GM19043 (cell line): ENCODE results near the gene CCL26.
"Not testable (repeated sequence)": the region's sequence is repeated elsewhere in the genome, so short reads cannot be mapped to it uniquely, and the experiment has no call there.

Experiments used
- ATAC-seq: cut with Tn5 transposase; IDR thresholded peaks from one replicate; pipeline ENCODE4 v1.9.1; 2021; ENCODE audit warnings: low read depth; ENCODE audit not compliant: unreplicated experiment

CCL26 gene

DNA sequence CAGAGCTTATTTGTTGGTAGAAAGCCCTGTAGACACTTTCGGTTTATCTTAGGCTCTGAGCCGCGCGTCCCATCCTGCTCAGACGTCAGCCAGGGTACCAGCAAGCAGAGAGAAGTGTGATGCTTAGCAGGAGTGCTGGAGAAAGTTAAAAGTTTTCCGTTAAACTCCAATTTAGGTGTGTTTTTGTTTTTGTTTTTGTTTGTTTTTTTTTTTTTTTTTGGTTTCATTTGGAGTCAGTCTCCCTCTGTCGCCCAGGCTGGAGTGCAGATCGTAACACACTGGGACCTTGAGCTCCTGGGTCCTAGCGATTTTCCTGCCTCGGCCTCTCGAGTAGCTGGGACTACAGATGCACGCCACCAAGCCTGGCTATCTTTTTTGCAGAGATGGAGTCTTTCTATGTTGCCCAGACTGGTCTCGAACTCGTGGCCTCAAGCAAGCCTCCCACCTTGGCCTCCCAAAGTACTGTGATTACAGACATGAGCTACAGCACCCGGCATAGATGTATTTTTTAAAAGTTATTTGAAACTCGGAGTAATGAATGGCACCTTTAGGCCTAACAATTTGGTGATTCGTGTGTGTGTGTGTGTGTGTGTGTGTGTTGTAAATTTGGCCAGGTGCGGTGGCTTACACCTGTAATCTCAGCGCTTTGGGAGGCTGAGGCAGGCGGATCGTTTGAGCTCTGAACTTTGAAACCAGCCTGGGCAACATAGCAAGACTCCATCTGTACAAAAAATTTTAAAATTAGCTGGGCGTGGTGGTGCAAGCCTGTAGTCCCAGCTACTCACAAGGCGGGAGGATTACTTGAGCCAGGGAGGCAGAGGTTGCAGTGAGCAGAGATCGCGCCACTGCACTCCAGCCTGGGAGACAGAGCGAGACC, 32.0 kb downstream of the CCL26 start:
- ATAC-seq: peak; percentile 32

DNA sequence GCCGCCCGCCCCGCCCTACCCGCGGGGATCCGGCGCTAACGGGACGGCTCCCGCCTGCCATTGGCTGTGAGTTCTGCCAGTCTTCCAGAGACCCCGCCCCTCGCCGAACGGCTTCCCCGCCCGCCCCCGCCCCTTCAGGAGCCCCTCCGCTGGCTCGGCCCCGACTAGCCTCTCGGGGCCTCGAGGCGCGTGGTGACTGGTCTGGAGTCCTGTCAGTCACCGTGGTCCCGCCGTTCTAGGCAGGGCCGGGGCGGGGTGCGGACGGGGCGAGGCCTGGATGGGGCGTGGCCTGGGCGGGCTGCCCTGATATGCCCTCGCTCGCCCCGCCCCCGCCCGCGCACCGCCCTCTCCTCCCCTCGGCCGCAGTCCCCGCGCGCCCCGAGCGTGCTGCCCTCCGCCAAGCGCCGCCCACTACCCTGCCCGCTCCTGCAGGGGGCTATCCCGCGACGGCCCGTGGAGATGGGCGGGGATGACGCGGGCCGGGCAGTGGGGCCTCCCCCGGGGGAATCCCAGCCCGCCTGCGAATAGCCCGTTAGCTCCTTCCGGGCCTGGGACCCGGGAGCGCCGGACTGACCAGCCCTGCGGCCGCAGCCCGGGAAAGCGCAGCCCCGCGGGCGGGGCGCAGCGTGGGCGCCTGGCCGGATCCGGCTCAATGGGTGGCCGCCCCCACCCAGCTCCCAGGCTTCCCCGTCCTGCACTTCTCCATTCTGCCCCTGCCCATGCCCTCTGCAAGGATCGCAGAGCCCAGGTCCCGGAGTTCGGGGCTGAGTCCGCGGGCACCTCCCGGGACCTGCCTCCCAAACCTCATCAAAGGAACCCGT, 32.8 kb downstream of the CCL26 start:
- ATAC-seq: peak; percentile 87

DNA sequence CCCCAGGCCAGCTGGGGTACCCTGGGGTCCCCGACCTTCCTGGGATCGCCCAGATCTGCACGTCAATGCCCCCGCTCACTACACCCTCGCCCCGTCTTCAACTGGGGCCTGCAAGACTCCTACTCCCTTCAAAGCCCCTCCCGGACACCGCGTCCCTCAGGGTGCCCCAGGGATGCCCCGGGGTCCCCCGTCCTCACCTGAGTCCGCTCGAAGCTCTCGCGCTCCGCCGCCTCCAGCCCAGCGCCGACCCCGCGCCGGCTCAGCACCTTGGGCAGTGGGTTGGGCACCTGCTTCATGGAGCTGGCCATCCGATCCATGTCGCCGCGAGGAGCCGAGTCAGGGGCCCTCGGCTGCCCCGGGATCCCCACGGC, 33.4 kb downstream of the CCL26 start, which contains the start of gene HIP1:
TSS of gene HIP1 (minus strand) at position 338 of the 371 bp plus-strand sequence. CDS start at position 317, 21 bp downstream.
- peak; percentile 7 for ATAC-seq

- no peak for ATAC-seq
Measured at GRCh38 chr7:75737856-75738603, 34.0 kb downstream of the CCL26 start.

- ATAC-seq: no peak
Measured at GRCh38 chr7:75735581-75736350, 36.2 kb downstream of the CCL26 start.

- no peak for ATAC-seq
Measured at GRCh38 chr7:75734586-75735458, 37.2 kb downstream of the CCL26 start.

DNA sequence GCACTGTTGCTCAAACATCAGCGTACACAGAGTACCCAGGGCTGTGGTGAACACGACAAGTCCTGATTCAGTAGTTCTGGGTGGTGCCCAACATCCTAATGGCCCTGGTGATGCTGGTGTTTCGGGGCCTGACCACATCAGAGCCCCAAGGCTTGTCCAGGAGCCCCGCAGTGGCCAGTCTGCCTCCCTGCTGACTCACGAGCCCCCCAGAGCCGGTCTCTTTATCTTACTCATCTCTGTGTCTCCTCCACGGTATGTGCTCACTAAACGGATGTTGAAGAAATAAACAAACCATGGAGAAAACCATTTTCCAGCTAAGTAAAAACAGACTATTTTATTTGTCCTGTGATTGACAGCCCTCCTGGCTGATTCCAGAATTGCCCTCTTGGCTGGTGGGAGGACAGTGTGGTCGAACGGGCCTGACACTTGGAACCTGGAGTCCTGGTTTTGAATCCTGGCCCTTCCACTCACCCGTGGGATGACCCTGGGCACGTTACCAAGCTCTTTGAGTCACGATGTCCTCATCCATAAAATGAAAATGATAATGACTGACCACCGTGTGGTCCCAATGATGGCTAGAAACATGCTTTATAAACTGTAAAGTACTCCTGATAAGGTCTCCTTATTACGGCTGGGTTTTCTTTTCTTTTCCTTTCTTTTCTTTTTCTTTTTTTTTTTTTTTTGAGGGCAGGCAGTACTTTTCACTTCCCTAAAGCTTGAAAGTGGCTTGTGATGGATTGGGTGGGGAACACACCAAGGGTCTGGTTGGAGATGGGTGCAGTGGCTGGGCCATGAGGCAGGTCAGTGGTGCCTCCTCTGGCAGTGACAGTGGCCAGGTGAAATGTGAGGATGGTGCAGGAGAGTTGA, 39.0 kb downstream of the CCL26 start:
- no peak for ATAC-seq

- no peak for ATAC-seq
Measured at GRCh38 chr7:75732016-75732521, 39.9 kb downstream of the CCL26 start.

- no peak for ATAC-seq
Measured at GRCh38 chr7:75729851-75730274, 42.1 kb downstream of the CCL26 start.

GRCh38 chr7:75727881-75728593, 44.0 kb downstream of the CCL26 start:
- no peak for ATAC-seq

DNA sequence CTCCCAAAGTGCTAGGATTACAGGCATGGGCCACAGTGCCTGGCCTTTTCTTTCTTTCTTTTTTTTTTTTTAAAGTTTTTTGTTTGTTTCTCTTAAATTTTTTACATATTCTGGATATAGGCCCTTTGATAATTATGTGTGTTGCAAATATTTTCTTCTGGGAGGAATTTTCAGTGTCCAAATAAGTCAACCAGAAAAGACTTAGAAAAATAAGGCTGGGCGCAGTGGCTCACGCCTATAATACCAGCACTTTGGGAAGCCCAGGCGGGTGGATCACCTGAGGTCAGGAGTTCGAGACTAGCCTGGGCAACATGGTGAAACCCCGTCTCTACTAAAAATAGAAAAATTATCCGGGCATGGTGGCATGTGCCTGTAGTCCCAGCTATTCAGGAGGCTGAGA, 44.7 kb downstream of the CCL26 start:
- not testable (repeated sequence) for ATAC-seq

- ATAC-seq: no peak
Measured at GRCh38 chr7:75725306-75725705, 46.7 kb downstream of the CCL26 start.

GRCh38 chr7:75723444-75723843, 48.6 kb downstream of the CCL26 start:
- no peak for ATAC-seq

DNA sequence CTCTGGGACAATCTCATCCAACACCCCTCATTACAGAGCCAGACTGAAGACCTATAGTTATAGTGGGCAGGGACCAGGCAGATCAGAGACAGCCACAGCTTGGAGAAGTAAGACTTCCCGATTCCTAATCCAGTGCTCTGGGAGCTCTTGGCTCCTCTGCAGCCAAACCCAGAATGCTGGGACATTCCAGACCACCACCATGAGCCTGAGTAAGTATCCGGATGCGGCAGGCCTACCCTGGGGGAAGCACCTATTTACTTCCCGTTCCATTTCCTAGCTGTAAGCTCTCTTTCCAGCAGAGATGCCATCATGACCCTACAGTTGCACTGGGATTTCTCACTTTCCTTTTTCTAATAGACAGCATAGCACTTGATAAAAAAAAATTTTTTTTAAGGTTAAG, 49.6 kb downstream of the CCL26 start:
- ATAC-seq: no peak

DNA sequence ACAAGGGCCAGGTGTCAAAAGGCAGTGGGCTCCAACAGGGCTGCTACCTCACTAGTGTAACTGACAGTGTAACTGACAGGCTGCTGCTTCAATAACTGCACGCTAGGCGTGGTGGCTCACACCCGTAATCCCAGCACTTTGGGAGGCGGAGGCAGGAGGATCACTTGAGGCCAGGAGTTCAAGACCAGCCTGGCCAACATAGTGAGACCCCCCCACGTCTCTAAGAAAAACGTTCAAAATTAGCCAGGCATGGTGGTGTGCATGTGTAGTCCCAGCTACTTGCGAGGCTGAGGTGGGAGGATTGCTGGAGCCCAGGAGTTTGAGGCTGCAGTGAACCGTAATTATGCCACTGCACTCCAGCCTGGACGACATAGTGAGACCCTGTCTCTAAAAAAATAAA, 50.1 kb downstream of the CCL26 start:
- not testable (repeated sequence) for ATAC-seq

DNA sequence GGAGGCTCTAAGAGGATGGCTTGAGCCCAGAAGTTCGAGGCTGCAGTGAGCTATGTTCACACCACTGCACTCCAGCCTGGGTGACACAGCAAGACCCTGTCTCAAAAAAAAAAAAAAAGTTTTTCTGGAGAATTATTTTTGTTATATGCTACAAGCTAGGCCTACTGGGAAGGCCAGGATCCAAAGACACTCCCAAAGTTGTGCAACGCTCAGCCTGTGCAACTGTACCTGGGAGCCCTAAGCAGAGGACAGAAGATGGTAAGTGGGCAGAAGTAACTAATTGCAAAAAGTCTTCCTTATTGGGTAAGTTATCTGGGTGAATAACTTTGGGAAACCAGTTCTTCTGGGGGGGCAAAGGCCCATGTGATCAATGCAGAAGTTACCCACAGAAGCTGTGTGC, 50.6 kb downstream of the CCL26 start:
- no peak for ATAC-seq

DNA sequence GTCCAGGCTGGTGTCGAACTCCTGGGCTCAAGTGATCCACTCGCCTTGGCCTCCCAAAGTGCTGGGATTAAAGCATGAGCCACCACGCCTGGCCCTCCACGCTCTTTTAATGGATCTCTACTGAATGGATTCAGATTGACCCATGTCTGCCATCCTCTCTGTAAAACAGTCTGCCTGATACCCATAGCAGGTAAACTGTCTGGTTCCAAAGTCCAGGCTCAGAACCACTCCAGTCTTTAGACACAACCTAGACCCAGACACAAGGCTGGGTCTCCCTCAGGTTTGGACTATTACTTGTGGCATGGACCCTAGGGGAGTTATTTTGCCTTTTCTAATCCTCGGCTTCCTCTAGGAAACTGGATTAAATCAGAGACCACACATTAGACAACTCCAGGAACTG, 52.4 kb downstream of the CCL26 start:
- ATAC-seq: no peak
